Skin epidermis (tissue), 12 donors: Measurements from ENCODE around the gene POLR2C.

ENCODE experiments used
- H3K27ac ChIP-seq, 21 experiments: fragments of 200-600 bp; sonication (generic) in 11 of 21; one replicate each; pipeline ENCODE4 v1.5.0; 2020; ENCODE audit warnings: mild to moderate bottlenecking in 3 of 21, inconsistent platforms in 2 of 21, moderate library complexity in 2 of 21
- H3K4me3 ChIP-seq, 7 experiments: fragments of 200-600 bp; sonication (generic) in 2 of 7; one replicate each; pipeline ENCODE4 v1.5.0; 2020; ENCODE audit warnings: inconsistent platforms in 2 of 7, mild to moderate bottlenecking in 2 of 7, moderate library complexity in 1 of 7

The POLR2C gene

GRCh38 chr16:57514791-57515600 is 52.5 kb downstream of the POLR2C start:
- Histone ChIP-seq H3K4me3 (no peak overlapping the region), H3K27ac (peak overlapping the region in 1 of 21 experiments; percentile 51)

GRCh38 chr16:57516176-57516725 is 53.8 kb downstream of the POLR2C start:
- Histone ChIP-seq H3K27ac (peak overlapping the region in 1 of 21 experiments; percentile 7), H3K4me3 (no peak overlapping the region)

- Histone ChIP-seq H3K4me3 (no peak overlapping the region), H3K27ac (no peak overlapping the region)
These were observed 54.3 kb downstream of the POLR2C start for GRCh38 chr16:57516773-57517172.

- Histone ChIP-seq H3K4me3 (no peak overlapping the region), H3K27ac (no peak overlapping the region)
These were observed 55.2 kb downstream of the POLR2C start for GRCh38 chr16:57517397-57518367.

- Histone ChIP-seq H3K4me3 (no peak overlapping the region), H3K27ac (peak overlapping the region in 1 of 21 experiments; percentile 35)
These were observed 56.0 kb downstream of the POLR2C start for GRCh38 chr16:57518520-57518919.

GRCh38 chr16:57518922-57519321 is 56.4 kb downstream of the POLR2C start:
- Histone ChIP-seq H3K4me3 (no peak overlapping the region), H3K27ac (peak overlapping the region in 1 of 21 experiments; percentile 35)

GRCh38 chr16:57519796-57520360 is 57.4 kb downstream of the POLR2C start:
- H3K27ac ChIP-seq, result no peak overlapping the region
- no peak overlapping the region for H3K4me3 ChIP-seq
